GM10248 (cell line): Measurements from ENCODE around the gene GPALPP1.
A peak's percentile ranks its signal among the peaks of the same experiment; 100 is the strongest.

Experiments used
- CTCF ChIA-PET: fragments of 300-600 bp; sonication (Branson Sonifier 250); formaldehyde crosslinking; extraction: SDS; loops from one replicate; lab custom pipeline; 2021; ENCODE audit warnings: antibody characterized with exemption; lab: Yijun Ruan, JAX
- POLR2A ChIA-PET: fragments of 350-650 bp; sonication (Branson Sonifier 250); formaldehyde crosslinking; extraction: SDS; loops from one replicate; lab custom pipeline; 2020; ENCODE audit warnings: antibody characterized with exemption; lab: Yijun Ruan, JAX
- DNase-seq: peaks from one replicate; pipeline ENCODE4 v3.0.0; 2012; ENCODE audit errors: extremely low spot score
- TF ChIP-seq, protein P1 (sequence below): IDR thresholded peaks from 2 replicates; pipeline ENCODE4 v1.5.1; 2012; ENCODE audit warnings: mild to moderate bottlenecking, low read depth; ENCODE audit errors: extremely low read depth, missing control alignments, control extremely low read depth

The GPALPP1 gene

GRCh38 chr13:44961997-44962396 lies 27.3 kb upstream of the GPALPP1 start:
- CTCF ChIA-PET, result interaction anchor here (1.0 kb wide), 1 partner anchor 8 kb away, joined by 3 read pairs; no protein-coding TSS in a partner anchor
- TF ChIP-seq, protein P1, sequence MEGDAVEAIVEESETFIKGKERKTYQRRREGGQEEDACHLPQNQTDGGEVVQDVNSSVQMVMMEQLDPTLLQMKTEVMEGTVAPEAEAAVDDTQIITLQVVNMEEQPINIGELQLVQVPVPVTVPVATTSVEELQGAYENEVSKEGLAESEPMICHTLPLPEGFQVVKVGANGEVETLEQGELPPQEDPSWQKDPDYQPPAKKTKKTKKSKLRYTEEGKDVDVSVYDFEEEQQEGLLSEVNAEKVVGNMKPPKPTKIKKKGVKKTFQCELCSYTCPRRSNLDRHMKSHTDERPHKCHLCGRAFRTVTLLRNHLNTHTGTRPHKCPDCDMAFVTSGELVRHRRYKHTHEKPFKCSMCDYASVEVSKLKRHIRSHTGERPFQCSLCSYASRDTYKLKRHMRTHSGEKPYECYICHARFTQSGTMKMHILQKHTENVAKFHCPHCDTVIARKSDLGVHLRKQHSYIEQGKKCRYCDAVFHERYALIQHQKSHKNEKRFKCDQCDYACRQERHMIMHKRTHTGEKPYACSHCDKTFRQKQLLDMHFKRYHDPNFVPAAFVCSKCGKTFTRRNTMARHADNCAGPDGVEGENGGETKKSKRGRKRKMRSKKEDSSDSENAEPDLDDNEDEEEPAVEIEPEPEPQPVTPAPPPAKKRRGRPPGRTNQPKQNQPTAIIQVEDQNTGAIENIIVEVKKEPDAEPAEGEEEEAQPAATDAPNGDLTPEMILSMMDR, result no peak
- no peak for DNase-seq
- POLR2A ChIA-PET, result no interaction called here

DNA sequence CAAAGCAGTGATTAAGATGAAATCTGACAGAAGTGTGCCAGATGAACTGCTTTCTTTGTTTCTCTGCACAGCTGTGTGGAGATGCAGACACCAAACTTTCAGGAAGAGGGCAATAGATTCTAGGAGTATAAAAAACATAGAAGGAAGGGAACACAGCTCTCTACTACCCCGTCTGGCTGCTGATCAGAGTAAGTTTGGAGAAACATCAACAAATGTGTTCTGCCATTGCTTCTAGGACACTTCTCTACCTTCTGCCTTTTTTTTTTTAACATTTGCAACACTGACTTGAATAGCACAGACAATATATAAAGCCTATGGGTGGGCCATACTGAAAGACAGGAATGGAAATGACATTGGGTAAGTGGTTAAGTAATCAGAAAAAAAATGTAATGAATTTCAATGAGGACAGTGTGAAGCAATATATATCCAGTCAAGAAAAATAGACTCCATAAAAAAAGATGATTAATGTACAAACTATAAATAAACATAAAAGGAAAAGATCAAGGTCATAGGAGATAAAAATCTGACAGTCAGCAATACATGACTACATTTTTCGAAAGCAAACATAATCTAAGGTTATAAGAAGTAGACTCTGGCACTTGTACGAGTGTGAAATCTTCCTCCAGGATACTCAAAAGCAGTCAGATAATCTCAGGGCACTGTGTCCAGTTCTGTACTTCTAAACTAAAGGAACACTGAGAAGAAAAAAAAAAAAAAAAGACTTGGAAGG lies 21.5 kb upstream of the GPALPP1 start:
- POLR2A ChIA-PET, result no interaction called here
- CTCF ChIA-PET, result interaction anchor here (2.0 to 3.7 kb wide), 3 partner anchors 13 to 485 kb away, joined by 4 to 27 read pairs (median 5); no protein-coding TSS in a partner anchor
- TF ChIP-seq, protein P1, result no peak
- DNase-seq, result no peak

DNA sequence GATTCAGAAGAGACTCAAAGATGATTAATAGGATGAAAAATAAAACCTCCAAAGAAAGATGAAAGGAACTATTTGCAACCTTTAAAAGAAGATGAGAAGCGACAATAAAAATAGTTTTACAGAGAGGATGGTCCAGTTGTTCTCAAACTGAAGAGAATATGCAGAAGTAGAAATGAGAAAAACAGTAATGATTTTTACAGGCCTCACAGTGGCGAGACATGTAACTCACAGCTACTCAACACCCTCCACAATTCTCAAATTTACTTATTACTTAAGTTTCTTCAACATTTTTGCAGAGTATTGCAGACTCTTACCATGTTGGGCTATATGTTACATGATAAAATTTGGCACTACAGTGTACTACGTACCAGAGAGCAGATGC lies 20.9 kb upstream of the GPALPP1 start:
- DNase-seq, result no peak
- ChIA-PET CTCF (interaction anchor here (2.1 to 3.7 kb wide), 2 partner anchors 13 to 485 kb away, joined by 5 to 27 read pairs; no protein-coding TSS in a partner anchor), POLR2A (no interaction called here)
- TF ChIP-seq, protein P1, result no peak

DNA sequence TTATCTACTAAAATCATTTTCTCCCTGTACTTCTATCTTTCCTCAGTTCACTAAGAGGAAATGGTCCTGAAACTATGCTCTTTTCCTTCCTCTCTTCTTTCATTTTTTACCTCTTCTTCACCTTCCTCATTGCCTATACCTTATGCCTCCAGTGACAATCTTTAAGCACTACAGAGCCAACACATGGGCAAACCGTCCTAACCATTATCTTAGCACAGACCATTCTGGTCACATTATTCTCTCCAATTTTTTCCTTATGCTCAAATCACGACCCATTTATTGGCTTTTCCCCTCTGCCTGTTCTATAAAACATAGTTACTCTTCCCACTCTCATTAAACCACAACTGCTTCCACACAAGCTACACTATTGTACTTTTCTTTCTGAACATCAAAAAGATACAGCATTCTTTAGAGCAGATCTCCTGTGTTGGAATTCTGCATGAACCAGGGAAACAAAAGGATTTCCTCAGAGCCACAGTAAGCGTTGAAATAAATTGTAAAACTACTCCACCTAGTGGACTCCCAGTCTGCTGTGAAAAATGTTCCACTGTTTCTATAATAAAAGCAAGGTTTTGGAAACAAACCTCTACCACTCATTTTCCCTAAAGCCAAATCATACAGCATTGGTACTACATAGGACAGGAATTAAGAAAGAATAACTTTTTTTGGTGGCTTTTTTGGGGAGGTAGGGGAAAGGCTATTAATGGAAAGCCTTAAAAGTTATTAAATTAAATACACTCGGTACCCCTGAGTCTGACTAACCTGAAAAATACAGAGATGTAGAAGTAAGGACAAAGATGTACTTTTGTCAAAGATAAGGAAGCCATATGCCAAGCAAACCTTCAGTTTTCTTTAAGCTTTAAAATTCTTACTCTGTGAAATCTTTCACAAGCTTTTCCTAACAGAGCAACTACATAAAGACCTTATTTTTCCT lies 19.5 kb upstream of the GPALPP1 start:
- POLR2A ChIA-PET, result no interaction called here
- TF ChIP-seq, protein P1, result peak; percentile 56
- DNase-seq, result no peak
- CTCF ChIA-PET, result interaction anchor here (0.7 to 3.7 kb wide), 12 partner anchors 8 to 983 kb away, joined by 3 to 27 read pairs (median 4); no protein-coding TSS in a partner anchor

DNA sequence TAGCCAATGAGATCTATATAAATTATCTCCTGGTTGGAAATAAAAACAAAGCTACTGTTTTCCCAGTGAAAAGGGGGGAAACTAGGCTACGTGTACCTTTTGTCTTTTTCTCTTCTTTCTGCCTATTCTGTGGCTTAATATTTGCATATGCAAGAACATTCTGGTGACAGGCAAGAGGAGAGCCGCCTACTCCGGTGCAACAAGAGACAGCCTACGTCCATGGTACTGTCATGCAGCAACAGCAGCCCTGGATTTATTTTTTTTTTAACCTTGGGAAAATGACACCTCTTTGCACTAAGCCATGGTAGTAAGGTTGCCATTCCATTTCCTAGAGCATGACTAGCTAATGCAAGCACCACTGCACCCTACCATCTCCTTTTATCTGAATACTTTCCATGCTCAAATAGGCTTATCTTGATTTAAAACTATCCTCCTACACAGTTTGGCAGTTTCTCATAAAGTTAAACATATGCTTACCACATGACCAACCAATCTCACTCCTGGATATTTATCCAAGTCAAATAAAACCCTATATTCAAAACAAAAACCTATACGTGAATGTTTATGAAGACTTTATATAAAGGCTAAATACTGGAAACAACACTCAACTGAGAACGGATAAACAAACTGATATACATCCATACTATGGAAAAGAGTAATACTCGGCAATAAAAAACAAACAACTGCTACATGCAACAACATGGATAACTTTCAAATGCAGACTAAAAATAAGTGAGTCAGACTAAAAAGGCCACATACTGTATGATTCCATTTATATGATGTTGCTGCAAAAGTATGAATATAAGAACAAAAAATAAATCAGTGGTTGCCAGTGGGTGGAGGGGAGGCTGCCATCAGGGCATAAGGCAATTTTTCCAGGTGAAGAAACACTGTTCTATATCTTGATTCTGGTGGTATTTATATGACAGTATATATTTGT lies 17.4 kb upstream of the GPALPP1 start:
- peak; percentile 25 for DNase-seq
- ChIA-PET POLR2A (no interaction called here), CTCF (interaction anchor here (1.5 to 3.7 kb wide), 4 partner anchors 9 to 488 kb away, joined by 4 to 27 read pairs (median 10); no protein-coding TSS in a partner anchor)
- TF ChIP-seq, protein P1, result no peak
